HG03025 (cell line): ENCODE results near the gene COPB1.

Experiments used
- ATAC-seq: cut with Tn5 transposase; IDR thresholded peaks from one replicate; pipeline ENCODE4 v1.9.1; 2021; ENCODE audit warnings: mild to moderate bottlenecking, moderate library complexity; ENCODE audit not compliant: unreplicated experiment, low FRiP score

The COPB1 gene

DNA sequence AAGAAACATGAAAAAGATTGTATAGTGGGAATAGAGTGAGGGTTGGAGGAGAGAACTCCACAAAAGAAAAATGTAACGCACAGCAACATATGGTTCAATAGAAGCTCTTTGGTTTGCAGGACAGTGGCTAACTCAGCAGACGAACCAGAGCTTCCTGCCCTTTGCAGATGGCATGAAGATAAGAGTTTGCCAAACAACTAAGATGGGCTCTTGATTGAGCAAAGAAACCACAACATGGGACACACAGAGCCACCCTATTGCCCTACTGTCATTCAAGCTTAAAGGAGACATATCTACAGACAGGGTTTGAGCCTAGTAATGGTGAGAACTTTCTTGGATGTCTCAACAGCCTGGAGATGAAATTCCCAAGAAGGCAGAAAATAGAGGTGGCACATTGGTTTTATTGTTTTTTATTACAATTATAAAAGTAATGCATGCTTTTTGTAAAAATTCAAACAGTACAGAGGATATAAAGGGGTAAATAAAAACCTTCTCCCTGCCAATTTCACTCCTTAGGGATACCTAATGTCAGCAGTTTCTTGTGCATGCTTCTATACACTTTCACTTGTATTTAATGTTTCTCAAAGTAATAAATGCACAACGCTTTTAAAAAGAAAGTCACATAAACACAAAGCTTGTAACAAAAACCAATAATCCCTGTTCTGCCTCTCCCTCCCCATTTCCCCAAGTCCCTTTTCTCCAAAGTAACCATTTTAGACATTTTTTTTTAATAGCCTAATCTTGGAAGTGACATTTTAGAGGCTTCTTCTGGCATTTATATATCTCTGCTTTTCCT is 63.7 kb downstream of the COPB1 start:
- ATAC-seq = no peak

DNA sequence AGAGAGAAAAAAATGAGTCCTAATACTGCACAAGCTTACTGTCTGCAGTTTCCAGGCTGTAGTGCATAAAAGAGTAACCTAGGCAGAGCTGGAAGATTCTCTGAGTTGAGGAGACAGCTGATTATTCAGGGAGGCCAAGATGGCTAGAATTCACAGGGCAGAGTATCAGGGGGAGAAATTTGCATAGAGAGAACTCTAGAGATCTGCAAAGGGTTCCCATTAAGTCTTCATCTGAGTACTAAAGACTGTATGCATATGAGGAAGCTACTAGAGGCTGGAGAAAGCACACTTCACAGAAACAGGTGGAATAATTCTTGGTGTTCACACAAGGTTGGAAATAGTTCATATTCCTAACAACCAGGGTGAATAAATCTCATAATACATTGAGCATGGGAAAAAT is 74.0 kb downstream of the COPB1 start:
- no peak for ATAC-seq

DNA sequence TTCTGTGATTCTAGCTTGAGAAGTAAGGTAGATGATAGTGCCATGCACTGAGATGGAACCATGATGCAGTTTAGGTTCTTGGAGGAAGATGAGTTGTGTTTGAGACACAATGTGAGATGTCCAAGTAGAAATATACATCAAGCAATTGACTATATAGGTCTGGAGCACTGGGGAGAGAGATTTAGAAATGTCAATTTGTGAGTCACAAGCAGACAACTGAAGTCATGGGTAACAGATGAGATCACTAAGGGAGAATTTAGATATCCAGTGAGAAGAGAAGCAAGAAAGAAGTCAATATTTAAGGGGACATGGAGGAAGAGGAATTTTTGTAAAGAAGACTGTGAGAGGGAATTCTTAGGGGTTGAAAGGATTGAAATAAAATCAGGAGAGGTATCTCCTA is 75.5 kb downstream of the COPB1 start:
- ATAC-seq = no peak

DNA sequence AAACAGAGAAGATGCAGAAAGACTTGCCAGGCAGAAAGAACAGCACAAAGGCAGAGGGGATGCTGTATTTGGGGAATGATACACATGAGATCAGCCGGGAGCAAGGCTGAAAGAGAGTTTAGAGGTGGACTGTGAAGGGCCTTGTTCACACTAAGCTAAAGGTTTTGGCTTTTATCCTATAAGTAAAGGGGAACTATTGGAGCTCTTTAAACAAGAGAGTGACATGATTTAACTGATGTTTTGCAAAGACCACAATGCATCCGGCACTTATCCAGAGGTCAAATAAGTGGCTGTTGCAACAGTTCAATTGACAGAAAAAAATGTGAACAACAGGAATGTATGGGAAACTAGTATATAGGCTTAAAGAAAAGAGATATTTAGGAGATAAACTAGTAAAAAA is 76.0 kb downstream of the COPB1 start:
- no peak for ATAC-seq

DNA sequence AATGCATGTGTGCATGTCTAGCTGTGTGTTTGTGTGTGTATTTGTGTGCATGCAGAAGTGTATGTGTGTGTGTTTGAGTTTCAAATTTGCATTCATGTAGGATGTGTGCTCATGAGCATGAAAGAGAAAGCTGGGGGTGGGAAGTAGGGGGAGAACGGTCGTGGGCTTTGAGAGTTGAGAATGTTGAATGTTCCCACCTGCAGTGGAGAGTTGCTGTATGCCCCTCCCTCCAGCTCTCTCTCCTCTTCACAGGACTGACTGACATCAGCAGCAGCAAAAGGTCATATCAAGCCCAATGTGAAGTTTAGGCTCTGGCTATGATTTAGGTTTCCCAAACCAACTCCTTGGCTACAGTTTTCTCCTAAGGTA is 76.8 kb downstream of the COPB1 start:
- ATAC-seq = no peak

DNA sequence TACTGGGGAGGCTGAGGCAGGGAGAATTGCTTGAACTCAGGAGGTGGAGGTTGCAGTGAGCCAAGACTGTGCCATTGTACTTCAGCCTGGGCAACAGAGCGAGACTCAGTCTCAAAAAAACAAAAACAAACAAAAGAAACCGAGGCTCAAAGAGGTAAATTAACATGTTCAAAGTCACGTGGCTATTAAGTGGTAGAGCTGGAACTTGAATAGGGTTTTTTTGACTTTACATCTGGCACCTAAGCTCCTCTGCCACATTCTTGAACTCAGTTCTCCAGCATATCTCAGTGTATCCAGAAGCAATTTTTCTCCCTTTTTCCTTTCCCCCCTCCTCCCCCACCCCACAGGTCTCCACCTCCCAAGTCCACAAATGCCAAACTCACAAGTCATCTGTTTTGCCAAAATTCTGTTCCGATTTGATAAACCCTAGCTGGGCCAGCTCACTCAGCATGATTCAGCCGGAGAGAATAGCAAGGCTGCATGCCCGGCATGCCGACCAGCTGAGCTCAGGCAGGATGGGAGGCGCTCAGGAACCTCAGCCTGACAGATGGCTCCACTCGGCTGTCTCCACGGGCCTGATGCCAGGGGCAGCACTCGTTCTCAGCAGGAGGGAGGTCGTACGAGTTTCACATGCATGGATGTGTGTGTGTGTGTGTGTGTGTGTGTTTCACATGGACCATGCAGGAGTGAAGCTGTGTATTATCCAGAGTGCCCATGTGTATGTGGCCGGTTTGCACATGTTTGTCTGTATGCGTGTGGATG is 77.4 kb downstream of the COPB1 start:
- no peak for ATAC-seq

DNA sequence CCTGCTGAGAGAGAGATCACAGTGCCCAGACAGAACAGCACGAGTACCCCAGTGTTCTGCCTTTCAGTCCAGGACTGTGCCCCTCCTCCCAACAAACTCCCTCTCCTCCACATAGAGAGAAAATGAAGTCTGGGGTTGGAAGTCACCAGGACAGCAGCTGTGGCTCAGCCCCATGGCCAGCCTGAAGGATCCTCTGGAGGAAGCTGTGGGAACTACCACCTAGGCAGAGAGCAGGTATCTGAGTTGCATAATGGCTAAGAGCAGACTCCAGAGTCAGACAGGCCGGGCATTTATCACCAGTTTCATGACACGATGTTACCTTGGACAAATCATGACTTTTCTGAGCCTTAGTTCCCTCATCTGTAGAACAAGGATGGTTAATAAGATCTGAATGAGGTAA is 79.4 kb downstream of the COPB1 start:
- no peak for ATAC-seq

DNA sequence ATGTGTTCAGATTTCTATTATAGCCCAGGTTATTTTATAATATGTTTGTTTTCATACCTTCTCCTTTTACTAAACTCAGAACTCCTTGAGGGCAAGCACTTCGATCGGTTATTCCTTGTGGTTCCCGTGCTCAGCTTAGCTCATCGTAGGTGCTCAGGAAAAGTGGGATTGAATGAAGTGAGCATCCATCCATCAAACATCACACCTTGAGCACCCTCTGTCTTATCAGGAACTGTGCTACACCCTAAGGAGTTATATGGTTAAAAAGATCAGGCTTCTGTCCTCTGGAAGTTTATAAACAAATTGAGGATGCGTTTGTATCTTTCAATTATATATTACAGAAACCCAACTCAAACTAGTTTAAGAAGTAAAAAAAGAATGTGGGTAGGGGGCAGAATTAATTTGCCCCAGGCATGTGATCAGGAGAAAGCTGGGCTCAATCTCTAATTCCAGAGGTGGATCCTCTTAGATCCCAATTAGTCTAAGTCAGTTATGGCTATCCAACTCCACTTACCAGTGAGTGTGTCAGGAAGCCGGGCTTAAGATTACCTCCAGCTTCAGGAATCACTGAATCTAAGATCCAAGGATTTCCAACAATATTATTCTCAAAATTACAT is 80.7 kb downstream of the COPB1 start:
- ATAC-seq = no peak

DNA sequence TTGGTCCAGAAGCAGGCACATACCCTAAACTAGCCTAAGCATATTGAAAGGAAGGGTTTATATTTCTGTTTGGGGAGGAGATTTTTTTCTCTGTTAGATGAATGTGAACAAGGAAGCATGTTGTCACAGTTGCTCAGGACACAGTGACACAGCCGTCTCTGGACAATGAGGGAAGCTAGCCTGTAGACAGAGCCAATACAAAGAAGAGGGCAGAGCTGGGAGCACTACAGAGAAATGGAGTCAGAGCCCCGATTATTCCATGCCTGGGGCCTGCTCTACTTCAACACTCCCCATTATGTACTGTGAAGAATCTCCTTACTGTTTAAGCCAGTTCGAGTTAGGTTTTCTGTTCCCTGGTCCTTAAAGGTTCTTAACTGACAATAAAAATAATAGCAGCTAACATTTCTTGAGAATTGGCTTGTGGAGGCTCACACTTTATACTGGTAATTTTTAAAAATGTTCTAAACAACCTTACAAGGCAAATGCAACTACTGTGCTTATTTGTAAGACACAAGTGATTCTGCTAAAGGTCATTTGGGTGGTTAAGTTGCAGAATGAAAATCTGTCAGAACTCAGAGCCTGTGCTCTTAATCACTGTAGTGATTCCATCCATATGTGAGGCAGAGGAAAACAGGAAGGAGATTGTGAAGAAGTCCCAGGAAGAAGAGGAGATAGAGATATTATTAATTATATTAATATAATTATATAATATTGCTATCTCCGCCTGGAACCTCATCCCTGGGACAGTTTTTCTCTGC is 81.8 kb downstream of the COPB1 start:
- ATAC-seq = no peak

DNA sequence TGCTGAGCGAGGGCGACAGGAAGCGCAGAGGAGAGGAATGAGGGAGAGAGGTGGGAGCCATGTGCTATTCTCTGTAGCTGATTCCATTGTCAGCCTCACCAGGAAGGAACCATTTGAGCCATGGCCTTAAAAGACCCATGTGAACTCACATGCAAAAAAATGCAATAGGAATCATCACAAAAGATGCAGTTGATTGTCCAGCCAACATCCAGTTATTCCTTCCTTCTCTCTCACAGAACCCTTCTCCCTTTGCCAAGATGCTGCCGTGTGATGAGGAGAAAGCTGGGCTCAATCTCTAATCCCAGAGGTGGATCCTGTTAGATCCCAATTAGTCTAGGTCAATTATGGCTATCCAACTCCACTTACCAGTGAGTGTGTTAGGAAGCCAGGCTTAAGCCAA is 82.4 kb downstream of the COPB1 start:
- no peak for ATAC-seq

DNA sequence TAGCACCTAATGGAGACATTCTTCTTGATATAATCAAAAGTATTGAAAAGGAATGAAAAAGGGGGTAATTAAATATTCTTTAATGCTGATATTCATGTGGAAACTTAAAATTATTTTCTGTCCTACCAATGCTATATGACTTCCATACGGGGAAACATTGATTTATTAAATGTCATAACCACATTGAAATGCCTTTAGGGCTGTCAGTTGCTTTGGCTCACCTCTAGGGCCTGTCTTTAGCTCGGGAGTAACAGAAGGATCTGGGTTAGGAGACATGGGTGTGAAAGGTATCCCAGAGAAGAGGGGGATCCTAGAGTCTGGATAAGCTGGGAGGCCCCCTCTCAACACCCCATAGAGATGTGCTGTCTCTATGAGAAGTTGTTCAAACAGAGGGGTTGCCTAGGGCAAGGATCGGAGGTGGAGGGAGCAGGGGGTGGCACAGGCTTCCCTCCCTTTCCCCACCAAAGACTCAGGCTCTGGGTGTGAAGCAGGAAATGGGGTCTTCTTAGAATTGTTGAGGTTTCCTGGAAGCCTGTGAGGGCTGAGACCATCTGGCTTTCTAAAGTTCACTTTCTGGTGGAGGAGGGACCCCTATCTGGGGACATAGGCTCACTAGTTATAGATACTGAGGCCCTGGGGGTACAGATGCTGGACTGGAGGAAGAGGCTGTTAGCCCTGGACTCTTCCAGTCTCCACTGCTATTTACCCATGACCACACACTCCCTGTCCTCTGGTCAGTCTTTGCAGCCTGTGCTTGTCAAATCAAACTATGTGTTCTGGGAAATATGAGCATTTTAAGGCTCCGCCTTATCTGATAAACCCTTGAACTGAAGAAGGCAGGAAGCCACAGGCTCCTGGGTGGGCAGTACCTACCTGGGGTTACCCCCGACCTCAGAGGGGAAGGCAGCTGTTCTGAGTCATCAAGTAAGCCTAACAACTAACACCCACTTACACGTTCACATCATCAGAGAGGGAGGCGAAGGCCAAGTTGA is 84.8 kb downstream of the COPB1 start:
- ATAC-seq = no peak

DNA sequence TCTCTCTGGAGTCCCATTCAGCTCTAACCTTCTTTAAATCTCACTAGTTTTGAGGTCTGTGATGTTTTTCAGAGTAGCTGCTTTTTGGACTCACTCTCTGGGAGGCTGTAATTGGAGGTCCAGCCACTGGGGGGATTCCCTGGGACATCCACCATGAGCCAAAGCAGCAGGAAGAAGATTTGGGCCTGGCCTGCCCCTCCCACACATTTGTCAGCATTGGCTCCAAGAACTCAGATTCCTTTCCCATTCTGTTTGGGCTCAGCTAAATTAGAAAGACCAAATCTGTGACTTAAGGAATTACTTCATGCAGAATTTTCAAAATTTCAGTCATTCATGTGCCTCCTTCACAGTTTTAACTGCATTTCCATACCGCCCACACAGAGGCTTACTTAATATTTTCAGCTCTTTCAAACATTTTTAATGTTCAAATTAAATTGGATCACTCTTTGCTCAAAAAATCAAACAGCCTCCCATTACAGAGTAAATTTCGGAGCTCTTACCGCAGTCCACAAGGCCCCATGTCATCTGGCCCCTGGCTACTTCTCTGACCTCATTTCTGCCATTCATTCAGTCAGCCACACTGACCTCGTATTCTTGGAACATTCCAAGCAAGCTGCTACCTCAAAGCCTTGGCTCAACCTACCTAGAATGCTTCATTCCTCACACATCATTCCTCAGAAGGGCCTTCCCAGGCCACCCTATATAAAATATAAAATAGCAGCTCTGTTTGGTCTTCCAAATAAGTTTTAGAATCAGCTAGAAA is 86.1 kb downstream of the COPB1 start:
- no peak for ATAC-seq

DNA sequence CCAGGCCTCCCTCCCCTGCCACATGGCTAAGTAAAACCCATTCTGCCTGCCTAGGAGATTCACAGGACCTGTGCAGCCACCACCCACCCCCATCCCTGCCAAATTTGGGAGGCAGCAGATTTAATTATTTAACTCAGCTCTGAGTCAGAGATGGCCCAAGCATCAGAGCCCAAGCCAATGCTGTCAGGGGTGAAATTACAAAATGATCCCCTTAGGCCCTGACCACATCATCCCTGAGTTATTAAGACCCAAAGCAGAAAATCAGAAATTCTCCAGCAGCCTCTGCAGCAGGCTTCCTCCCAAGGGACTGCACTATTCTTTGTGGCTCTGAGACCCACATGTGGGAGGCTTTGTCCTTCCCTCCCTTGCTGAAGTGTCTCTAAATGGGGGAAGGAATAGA is 87.8 kb downstream of the COPB1 start:
- ATAC-seq = no peak

DNA sequence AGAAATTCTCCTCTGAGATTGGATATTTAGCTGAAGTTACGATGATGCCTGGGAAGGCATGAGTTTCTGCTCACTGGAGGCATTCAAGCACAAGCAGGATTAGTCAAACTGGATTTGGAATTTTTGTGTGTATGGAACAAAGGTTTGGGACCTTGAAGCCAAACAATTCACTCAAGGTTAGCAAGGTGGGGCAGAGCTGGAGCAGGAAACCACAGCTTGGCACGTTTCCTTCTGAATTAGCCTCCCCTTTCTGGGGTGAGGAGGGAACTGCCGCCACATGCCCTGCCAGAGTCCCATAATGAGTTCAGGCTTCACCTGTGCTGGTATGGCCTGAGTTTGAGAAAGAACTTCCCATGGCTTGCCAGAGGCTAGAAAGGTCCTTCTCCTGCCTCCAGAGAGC is 89.7 kb downstream of the COPB1 start:
- no peak for ATAC-seq

DNA sequence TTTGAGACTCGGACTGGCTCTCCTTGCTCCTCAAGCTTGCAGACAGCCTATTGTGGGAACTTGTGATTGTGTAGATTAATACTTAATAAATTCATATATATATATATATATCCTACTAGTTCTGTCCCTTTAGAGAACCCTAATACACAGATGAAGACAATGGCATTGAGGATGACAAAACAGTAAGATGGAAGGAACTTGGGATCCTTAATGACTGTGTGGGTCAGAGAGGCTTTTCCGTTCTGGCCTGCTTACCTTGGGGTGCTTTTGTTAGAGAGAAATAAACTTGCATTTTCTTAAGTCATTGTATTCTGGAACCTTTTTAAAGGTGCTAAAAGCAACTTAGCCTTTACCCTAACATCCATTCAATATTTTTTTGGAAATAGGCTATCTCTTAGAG is 91.0 kb downstream of the COPB1 start:
- no peak for ATAC-seq
